Measurements from ENCODE around the gene ZC2HC1B. TPM values are rescaled to one million over a fixed set of nuclear protein-coding genes. Genes with fewer than 3 reads are reported as not detected.
"Not testable (repeated sequence)": the region's sequence is repeated elsewhere in the genome, so short reads cannot be mapped to it uniquely, and the experiment has no call there.

Gene ZC2HC1B
- total and polyA plus RNA-seq, 9 donors, result 0.50 TPM; not detected in 8

GRCh38 chr6:143872201-143872600 is 7.9 kb downstream of the ZC2HC1B start:
- Histone ChIP-seq H3K36me3 (no peaks in the 10 kb centered on the region), H3K4me3 (no peak overlapping the region), H3K27me3 (no peaks in the 10 kb centered on the region), H3K4me1 (ENCODE audit: insufficient read depth) (no peaks in the 10 kb centered on the region), H3K9me3 (no peaks in the 10 kb centered on the region), H3K27ac (no peak overlapping the region)
- no peak for TF ChIP-seq POLR2A (IDR thresholded peaks at IDR 0.05)
- TF ChIP-seq, protein P1, sequence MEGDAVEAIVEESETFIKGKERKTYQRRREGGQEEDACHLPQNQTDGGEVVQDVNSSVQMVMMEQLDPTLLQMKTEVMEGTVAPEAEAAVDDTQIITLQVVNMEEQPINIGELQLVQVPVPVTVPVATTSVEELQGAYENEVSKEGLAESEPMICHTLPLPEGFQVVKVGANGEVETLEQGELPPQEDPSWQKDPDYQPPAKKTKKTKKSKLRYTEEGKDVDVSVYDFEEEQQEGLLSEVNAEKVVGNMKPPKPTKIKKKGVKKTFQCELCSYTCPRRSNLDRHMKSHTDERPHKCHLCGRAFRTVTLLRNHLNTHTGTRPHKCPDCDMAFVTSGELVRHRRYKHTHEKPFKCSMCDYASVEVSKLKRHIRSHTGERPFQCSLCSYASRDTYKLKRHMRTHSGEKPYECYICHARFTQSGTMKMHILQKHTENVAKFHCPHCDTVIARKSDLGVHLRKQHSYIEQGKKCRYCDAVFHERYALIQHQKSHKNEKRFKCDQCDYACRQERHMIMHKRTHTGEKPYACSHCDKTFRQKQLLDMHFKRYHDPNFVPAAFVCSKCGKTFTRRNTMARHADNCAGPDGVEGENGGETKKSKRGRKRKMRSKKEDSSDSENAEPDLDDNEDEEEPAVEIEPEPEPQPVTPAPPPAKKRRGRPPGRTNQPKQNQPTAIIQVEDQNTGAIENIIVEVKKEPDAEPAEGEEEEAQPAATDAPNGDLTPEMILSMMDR (IDR thresholded peaks at IDR 0.05), result no peak
- no peak for TF ChIP-seq EP300 (IDR thresholded peaks at IDR 0.05)
- WGBS, 3 donors, result 83 to 93% (median 84%) methylated on average over 2 of the region's 2 CpGs
- intact Hi-C loops (cut with DNase I), result no loop called here
- DNase-seq, result no peak

DNA sequence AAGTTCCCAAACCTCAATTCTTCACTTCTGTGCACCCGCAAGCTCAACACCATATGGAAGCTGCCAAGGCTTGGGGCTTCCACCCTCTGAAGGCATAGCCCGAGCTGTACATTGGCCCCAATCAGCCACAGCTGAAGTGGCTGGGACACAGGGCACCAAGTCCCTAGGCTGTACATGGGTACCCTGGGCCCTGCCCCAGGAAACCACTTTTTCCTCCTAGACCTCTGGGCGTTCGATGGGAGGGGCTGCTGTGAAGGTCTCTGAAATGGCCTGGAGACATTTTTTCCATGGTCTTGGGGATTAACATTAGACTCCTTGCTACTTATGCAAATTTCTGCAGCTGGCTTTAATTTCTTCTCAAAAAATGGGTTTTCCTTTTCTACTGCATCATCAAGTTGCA is 9.3 kb downstream of the ZC2HC1B start:
- H3K9me3 ChIP-seq; H3K36me3 ChIP-seq; H3K27ac ChIP-seq; H3K4me3 ChIP-seq; intact Hi-C loops (cut with DNase I); H3K4me1 ChIP-seq (ENCODE audit: insufficient read depth); H3K27me3 ChIP-seq; DNase-seq: not testable (repeated sequence)
- 93 to 94% (median 94%) methylated on average over 4 of the region's 4 CpGs for WGBS, 3 donors

DNA sequence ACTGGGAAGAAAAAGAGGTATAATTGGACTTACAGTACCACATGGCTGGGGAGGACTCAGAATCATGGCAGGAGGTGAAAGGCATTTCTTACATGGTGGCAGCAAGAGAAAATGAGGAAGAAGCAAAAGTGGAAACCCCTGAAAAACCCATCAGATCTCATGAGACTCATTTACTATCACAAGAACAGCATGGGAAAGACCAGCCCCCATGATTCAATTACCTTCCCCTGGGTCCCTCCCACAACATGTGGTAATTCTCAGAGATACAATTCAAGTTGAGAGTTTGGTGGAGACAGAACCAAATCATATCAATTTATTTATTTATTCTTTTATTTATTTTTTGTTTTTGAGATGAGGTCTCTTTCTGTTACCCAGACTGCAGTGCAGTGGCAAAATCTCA is 10.2 kb downstream of the ZC2HC1B start:
- DNase-seq, H3K36me3 ChIP-seq: not testable (repeated sequence)

DNA sequence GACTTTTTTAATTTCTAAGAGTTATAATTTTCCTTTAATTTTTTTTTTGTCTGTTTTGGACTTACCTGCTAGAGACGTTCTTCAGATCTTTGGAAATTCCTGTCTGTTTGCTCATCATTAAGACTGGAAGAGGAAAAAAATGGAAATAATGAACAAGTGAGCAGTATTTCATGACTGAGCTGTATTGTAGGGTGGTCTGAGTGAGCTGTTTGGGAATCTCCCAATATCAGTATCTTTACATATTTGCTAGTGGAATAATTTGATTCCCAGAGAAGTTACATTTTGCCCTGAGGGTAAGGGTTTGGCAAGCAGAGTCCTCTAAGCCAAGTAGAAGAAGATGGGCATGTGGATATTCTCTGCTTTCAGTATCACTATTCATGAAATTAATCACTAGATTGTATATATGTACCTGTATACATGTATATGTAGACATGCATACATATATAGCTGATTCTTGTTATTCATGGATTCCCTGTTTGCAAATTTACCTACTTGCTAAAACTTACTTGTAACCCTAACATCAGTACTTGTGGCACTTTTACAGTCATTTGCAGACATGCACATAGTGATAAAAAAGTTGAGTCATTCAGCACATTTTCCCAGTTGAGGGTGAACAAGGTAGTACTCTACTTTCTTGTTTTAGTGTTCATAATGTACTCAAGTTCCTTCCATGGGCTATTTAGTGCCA is 13.5 kb downstream of the ZC2HC1B start:
- Histone ChIP-seq H3K4me1 (ENCODE audit: insufficient read depth) (no peaks in the 10 kb centered on the region), H3K9me3 (no peaks in the 10 kb centered on the region), H3K27me3 (no peaks in the 10 kb centered on the region), H3K27ac (no peak overlapping the region), H3K4me3 (no peak overlapping the region), H3K36me3 (no peaks in the 10 kb centered on the region)
- intact Hi-C loops (cut with DNase I), result no loop called here
- no peak for DNase-seq
- no peak for TF ChIP-seq POLR2A (IDR thresholded peaks at IDR 0.05)
- no peak for TF ChIP-seq EP300 (IDR thresholded peaks at IDR 0.05)
- TF ChIP-seq, protein P1 (IDR thresholded peaks at IDR 0.05), result no peak
- WGBS, 3 donors, result 91 to 93% methylated on average over 1 of the region's 1 CpG; no CpG with 5 or more reads in 1 of the 3 donors

More for the DNA sequence above, 10.2 kb downstream of the ZC2HC1B start:
- H3K9me3 ChIP-seq; H3K4me3 ChIP-seq; H3K4me1 ChIP-seq (ENCODE audit: insufficient read depth); H3K27me3 ChIP-seq; H3K27ac ChIP-seq; intact Hi-C loops (cut with DNase I): not testable (repeated sequence)

DNA sequence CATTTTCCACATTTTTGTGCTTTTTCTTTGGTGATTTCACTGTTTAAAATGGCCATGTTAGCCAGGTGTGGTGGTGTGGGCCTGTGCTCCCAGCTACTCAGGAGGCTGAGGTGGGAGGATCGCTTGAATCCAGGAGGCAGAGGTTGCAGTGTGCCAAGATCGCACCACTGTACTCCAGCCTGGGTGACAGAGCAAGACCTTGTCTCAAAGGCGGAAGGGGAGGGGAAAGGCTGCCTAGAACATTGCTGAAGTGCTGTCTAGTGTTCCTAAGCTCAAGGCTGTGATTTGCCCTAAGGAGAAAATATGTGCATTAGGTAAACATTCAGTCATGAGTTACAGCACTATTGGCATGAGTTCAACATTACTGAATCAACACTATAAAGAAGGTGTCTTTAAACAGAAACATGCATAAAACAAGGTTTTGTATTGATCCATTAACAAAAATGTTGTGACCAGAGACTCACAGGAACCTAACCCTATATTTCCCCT is 14.0 kb downstream of the ZC2HC1B start:
- 93 to 99% methylated on average over 3 of the region's 3 CpGs; no CpG with 5 or more reads in 1 of the 3 donors for WGBS, 3 donors
- Histone ChIP-seq H3K4me1 (ENCODE audit: insufficient read depth) (no peaks in the 10 kb centered on the region), H3K27me3 (no peaks in the 10 kb centered on the region), H3K36me3 (no peaks in the 10 kb centered on the region), H3K27ac (no peak overlapping the region), H3K4me3 (no peak overlapping the region), H3K9me3 (no peaks in the 10 kb centered on the region)
- no peak for DNase-seq
- no peak for TF ChIP-seq POLR2A (IDR thresholded peaks at IDR 0.05)
- no peak for TF ChIP-seq EP300 (IDR thresholded peaks at IDR 0.05)
- TF ChIP-seq, protein P1 (IDR thresholded peaks at IDR 0.05), result no peak
- intact Hi-C loops (cut with DNase I), result no loop called here
